A673 (cell line): ENCODE measurements around the gene ASIC2.

ENCODE experiments used
- EZH2 ChIP-seq: fragments of 200-600 bp; sonication (generic); IDR thresholded peaks from 2 replicates; pipeline ENCODE4 v1.6.1; 2017; ENCODE audit warnings: borderline replicate concordance, low read depth, mild to moderate bottlenecking, mixed read lengths, antibody characterized with exemption, low read length; ENCODE audit not compliant: poor library complexity, severe bottlenecking
- TF ChIP-seq, protein P1 (sequence below): fragments of 300-800, 200-600 bp; sonication (generic); conservative IDR thresholded peaks from 2 replicates; pipeline ENCODE4 v1.5.1; 2017; ENCODE audit warnings: low read depth, mild to moderate bottlenecking, antibody characterized with exemption, low read length, moderate library complexity, mixed read lengths

DNA sequence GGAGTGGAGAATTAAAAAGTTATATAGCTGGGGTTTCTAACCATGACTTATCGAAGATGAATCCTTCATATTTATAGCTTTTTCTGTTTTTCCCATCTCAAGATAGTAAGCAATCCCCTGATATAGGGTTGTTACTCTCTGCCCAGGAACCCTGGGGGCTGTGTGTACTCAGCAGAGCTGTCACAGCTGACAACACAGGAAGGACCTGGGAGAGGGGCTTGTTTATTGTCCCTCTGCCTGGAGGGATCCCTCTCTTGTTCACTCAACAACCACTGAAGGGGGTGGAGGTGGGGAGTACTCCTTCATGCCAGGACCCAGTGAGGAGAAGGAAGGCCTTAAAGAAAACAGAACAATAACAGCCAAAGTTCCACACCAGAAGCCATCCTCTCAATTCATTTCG is 19.8 kb downstream of the ASIC2 start:
- TF ChIP-seq, protein P1, sequence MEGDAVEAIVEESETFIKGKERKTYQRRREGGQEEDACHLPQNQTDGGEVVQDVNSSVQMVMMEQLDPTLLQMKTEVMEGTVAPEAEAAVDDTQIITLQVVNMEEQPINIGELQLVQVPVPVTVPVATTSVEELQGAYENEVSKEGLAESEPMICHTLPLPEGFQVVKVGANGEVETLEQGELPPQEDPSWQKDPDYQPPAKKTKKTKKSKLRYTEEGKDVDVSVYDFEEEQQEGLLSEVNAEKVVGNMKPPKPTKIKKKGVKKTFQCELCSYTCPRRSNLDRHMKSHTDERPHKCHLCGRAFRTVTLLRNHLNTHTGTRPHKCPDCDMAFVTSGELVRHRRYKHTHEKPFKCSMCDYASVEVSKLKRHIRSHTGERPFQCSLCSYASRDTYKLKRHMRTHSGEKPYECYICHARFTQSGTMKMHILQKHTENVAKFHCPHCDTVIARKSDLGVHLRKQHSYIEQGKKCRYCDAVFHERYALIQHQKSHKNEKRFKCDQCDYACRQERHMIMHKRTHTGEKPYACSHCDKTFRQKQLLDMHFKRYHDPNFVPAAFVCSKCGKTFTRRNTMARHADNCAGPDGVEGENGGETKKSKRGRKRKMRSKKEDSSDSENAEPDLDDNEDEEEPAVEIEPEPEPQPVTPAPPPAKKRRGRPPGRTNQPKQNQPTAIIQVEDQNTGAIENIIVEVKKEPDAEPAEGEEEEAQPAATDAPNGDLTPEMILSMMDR = no peak
- no peak for TF ChIP-seq EZH2
